BE2C (cell line): ENCODE results near the gene LRRFIP1.
"Not testable (repeated sequence)": the region's sequence is repeated elsewhere in the genome, so short reads cannot be mapped to it uniquely, and the experiment has no call there.

ENCODE experiments used
- DNase-seq: peaks from one replicate; pipeline ENCODE4 v3.0.0-alpha.2; 2020
- H3K27me3 ChIP-seq: fragments of 250-450 bp; sonication (Bioruptor Pico); 2 replicates; pipeline ENCODE4 v1.5.1; 2020; ENCODE audit warnings: mild to moderate bottlenecking
- H3K36me3 ChIP-seq: fragments of 250-450 bp; sonication (Bioruptor Pico); 2 replicates; pipeline ENCODE4 v1.5.1; 2020; ENCODE audit warnings: mild to moderate bottlenecking
- H3K4me1 ChIP-seq: fragments of 250-450 bp; sonication (Bioruptor Pico); 2 replicates; pipeline ENCODE4 v1.5.1; 2020
- H3K4me3 ChIP-seq: 2 replicates; pipeline ENCODE4 v1.5.1; 2011; ENCODE audit warnings: low read depth, low read length
- H3K9me3 ChIP-seq: fragments of 250-450 bp; sonication (Bioruptor Pico); 2 replicates; pipeline ENCODE4 v1.5.1; 2020
- CTCF ChIP-seq: IDR thresholded peaks from 2 replicates; pipeline ENCODE4 v1.5.1; 2012; ENCODE audit warnings: mild to moderate bottlenecking, low read depth, low read length

The LRRFIP1 gene

DNA sequence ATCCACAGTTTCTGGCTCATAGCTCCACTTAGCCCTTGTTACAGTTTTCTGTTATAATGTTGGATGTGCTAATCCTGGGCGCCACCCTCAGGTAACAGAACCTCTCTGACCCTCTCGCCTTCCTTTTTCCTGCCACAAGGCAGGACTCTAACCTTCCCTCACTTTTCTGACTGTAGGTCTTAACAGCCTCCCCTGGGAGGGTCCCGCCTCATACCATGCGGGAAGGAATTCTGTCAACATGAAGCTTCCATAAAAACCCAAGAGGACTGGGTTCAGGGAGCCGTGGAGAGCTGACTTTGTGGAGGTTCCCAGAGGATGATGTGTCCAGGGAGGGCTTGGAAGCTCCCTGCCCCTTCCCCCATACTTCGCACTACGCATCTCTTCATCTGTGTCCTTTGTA, 25.0 kb upstream of the LRRFIP1 start:
- DNase-seq: no peak
- TF ChIP-seq CTCF: no peak
- Histone ChIP-seq H3K27me3 (no peaks in the 10 kb centered on the region), H3K36me3 (no peaks in the 10 kb centered on the region), H3K9me3 (no peaks in the 10 kb centered on the region; the same call in 1 of the 2 replicates), H3K4me3 (no peak overlapping the region), H3K4me1 (no peaks in the 10 kb centered on the region)

GRCh38 chr2:237603049-237603717, 24.2 kb upstream of the LRRFIP1 start:
- Histone ChIP-seq H3K4me1 (no peaks in the 10 kb centered on the region), H3K27me3 (no peaks in the 10 kb centered on the region), H3K36me3 (no peaks in the 10 kb centered on the region), H3K9me3 (no peaks in the 10 kb centered on the region; the same call in 1 of the 2 replicates), H3K4me3 (no peak overlapping the region)
- DNase-seq: no peak
- TF ChIP-seq CTCF: no peak

DNA sequence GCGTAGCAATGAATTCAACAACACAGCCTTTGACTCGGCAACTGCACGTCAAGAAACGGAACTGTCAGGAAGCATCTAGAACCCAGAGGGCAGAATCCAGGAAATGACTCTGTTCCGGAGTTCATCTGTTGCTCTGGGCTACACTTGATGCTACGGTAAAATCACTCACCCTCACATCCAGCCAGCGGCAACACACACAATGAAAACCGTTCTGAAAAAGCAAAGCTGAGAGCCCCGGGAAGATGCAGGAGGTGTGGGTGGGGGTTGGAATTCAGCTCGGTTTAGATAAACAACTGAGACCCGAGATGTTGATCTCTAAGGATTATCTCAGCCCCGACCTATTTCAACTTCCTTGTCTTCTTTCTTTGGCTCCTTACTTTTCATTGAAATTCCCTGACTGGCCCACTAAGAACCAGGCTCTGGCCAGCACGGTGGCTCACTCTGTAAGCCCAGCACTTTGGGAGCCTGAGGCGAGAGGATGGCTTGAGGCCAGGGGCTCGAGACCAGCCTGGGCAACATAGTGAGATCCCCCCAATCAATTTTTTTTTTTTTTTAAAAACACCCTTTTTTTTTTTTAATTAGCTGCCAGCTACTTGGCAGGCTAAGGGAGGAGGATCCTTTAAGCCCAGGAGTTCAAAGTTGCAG, 23.5 kb upstream of the LRRFIP1 start:
- Histone ChIP-seq H3K27me3 (no peaks in the 10 kb centered on the region), H3K36me3 (no peaks in the 10 kb centered on the region), H3K4me3 (no peak overlapping the region), H3K9me3 (no peaks in the 10 kb centered on the region; the same call in 1 of the 2 replicates), H3K4me1 (no peaks in the 10 kb centered on the region)
- DNase-seq: no peak
- TF ChIP-seq CTCF: no peak

DNA sequence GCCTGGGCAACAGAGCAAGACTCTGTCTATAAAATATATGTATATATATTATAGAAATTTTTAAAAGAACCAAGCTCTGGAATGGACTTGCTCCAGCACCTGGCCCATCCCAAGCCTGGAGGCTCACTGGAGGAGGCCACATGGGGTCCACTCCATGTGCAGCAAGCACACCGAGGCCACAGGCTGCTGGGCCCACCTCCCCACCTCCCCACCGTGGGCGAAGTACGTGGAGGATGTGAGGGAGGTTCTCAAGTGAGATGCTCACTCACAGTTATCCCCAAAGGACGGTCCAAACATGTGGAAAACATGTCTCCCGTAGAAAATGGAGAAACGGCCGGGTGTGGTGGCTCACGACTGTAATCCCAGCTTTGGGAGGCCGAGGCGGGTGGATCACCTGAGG, 23.0 kb upstream of the LRRFIP1 start:
- Histone ChIP-seq H3K9me3 (no peaks in the 10 kb centered on the region; the same call in 1 of the 2 replicates), H3K4me3 (no peak overlapping the region), H3K36me3 (no peaks in the 10 kb centered on the region), H3K4me1 (no peaks in the 10 kb centered on the region), H3K27me3 (no peaks in the 10 kb centered on the region)
- DNase-seq: no peak
- no peak for TF ChIP-seq CTCF

DNA sequence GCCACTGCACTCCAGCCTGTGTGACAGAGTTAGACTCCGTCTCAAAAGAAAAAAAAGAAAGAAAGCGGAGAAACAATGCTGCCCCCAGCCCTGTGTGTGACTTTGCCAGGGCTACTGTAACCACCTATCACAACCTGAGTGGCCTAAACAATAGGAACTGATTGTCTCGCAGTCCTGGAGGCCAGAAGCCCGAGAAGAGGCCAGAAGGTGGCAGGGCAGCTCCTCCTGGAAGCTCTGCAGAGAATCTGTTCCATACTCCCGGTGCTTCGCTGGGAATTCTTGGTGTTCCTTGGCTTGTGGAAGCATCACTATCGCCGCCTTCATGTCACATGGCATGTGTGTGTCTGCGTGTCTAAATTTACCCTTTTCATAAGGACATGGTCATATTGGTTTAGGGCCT, 22.4 kb upstream of the LRRFIP1 start:
- Histone ChIP-seq H3K36me3 (no peaks in the 10 kb centered on the region), H3K27me3 (no peaks in the 10 kb centered on the region), H3K4me1 (no peaks in the 10 kb centered on the region), H3K9me3 (no peaks in the 10 kb centered on the region; the same call in 1 of the 2 replicates), H3K4me3 (no peak overlapping the region)
- TF ChIP-seq CTCF: peak; percentile 36; the same call in 1 of the 2 replicates
- DNase-seq: no peak

GRCh38 chr2:237606522-237606921, 20.9 kb upstream of the LRRFIP1 start:
- not testable (repeated sequence) for H3K9me3 ChIP-seq, H3K36me3 ChIP-seq, H3K4me1 ChIP-seq, H3K27me3 ChIP-seq, DNase-seq, H3K4me3 ChIP-seq
